ENCODE measurements around the gene CCDC8. TPM values are rescaled to one million over a fixed set of nuclear protein-coding genes. Genes with fewer than 3 reads are reported as not detected.

Gene CCDC8
- total and polyA plus RNA-seq, 9 of the 15 experiments (the other 6 are each of a cell fraction or from before 2014, with no cell fraction given), result 0.68 to 30.8 (median 15.6) TPM

- WGBS (ENCODE audit: insufficient coverage, low coverage, missing lambda C conversion rate), result 60% methylated on average over 17 of the region's 21 CpGs
- Histone ChIP-seq H4K20me1 (replicated peaks; ENCODE audit: control insufficient read depth, insufficient read depth, low read length) (no peaks in the 10 kb centered on the region), H3K9me3 (replicated peaks; ENCODE audit: control insufficient read depth, insufficient read depth, low read depth, low read length) (no peaks in the 10 kb centered on the region), H3K4me1 (replicated peaks in 1 of 2; ENCODE audit: control insufficient read depth in 2 of 2, insufficient read depth in 2 of 2, low read length in 2 of 2) (peaks cover 0 to 23% of the 10 kb centered on the region in 2 experiments; a peak in 2 of 5 replicates), H3K9ac (ENCODE audit: insufficient read depth in 1 of 2, low read depth in 2 of 2, low read length in 2 of 2) (peak overlapping the region in 1 of 2 experiments; percentile 1; a peak in 1 of 4 replicates), H3K9me1 (ENCODE audit: control insufficient read depth, insufficient read depth, low read length) (no peaks in the 10 kb centered on the region), H3K4me3 (no peak overlapping the region), H3K27ac (ENCODE audit: extremely low read depth, low read depth, low read length) (no peak overlapping the region), H3K36me3 (ENCODE audit: control insufficient read depth, insufficient read depth, low read length) (peaks cover 34% of the 10 kb centered on the region; the same call in 2 of the 3 replicates), H3K27me3 (ENCODE audit: control insufficient read depth in 2 of 2, insufficient read depth in 2 of 2, low read length in 2 of 2) (peaks cover 4 to 5% of the 10 kb centered on the region in 2 experiments; a peak in 2 of 5 replicates), H3K79me2 (ENCODE audit: control insufficient read depth, insufficient read depth, low read length) (no peaks in the 10 kb centered on the region), H2AFZ (ENCODE audit: low read depth, low read length) (no peak overlapping the region), H3K4me2 (ENCODE audit: insufficient read depth, low read length) (no peak overlapping the region)
- FAIRE-seq (no peak), ATAC-seq (peak; percentile 45), DNase-seq (ENCODE audit: extremely low read depth in 1 of 4, low spot score in 3 of 4) (peak in 3 of 4 experiments; percentile 33 to 48 (median 48))
- in situ Hi-C loops (cut with MboI), result no loop called here
- ChIA-PET CTCF (ENCODE audit: low intra/inter-chr PET ratio) (interaction anchor here (0.5 to 13.2 kb wide), 5 partner anchors 75 to 128 kb away, joined by 3 to 325 read pairs (median 4); no protein-coding TSS in a partner anchor), POLR2A (interaction anchor here (0.7 kb wide), 2 partner anchors 24 to 90 kb away, joined by 3 read pairs; no protein-coding TSS in a partner anchor)
- TF ChIP-seq NFXL1 (CRISPR knock-in tag; IDR thresholded peaks at IDR 0.05) (no peak), ZNF124 (CRISPR knock-in tag; IDR thresholded peaks at IDR 0.05) (no peak), KAT8 (IDR thresholded peaks at IDR 0.05; ENCODE audit: low read depth) (no peak), POLR2AphosphoS5 (IDR thresholded peaks at IDR 0.05; ENCODE audit: control insufficient read depth, insufficient read depth, low read depth, low read length) (0 out of 2 replicates have a peak, but pooled peaks have one; percentile 30), POLR2G (IDR thresholded peaks at IDR 0.05; ENCODE audit: low read depth, low read length) (0 out of 2 replicates have a peak, but pooled peaks have one; percentile 38), ZBTB7A (IDR thresholded peaks at IDR 0.05; ENCODE audit: borderline replicate concordance, control insufficient read depth, low read depth, low read length) (0 out of 2 replicates have a peak, but pooled peaks have one; percentile 12)
- BruUV-seq (replicated peaks), result TSS peak; percentile 28
- intact Hi-C loops (cut with micrococcal nuclease), result no loop called here
These were observed 19.6 kb downstream of the CCDC8 start for GRCh38 chr19:46393456-46394401.
